ENCODE results near the gene SLC25A20.

SLC25A20 gene

DNA sequence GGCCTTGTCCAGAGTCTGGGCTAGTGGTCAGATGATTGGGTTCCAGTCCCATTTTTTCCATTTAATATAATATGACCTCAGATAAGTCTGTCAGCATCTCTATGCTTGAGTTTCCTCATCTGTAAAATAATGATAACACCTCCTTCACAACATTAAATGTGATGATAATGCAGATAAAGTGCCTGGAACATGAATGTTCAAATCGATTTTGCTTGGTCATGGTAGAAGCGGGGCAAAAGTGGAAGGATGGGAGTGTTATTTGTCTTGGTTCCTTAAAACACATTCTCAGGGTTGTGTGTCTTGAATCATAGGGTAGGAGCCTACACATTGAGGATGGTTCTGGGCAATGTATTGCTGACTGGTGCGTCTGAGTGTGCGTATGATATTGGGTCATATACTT lies 36.8 kb upstream of the SLC25A20 start:
- Histone ChIP-seq H3K36me3 (peaks cover 34% of the 10 kb centered on the region), H3K4me3 (ENCODE audit: low read depth in 1 of 2, low read length in 1 of 2) (no peak overlapping the region), H3K4me1 (ENCODE audit: control insufficient read depth in 1 of 2, insufficient read depth in 1 of 2, low read depth in 1 of 2, low read length in 1 of 2) (no peaks in the 10 kb centered on the region), H3K27ac (no peak overlapping the region), H3K27me3 (no peaks in the 10 kb centered on the region), H3K9me3 (no peaks in the 10 kb centered on the region)
- TF ChIP-seq, protein P1, sequence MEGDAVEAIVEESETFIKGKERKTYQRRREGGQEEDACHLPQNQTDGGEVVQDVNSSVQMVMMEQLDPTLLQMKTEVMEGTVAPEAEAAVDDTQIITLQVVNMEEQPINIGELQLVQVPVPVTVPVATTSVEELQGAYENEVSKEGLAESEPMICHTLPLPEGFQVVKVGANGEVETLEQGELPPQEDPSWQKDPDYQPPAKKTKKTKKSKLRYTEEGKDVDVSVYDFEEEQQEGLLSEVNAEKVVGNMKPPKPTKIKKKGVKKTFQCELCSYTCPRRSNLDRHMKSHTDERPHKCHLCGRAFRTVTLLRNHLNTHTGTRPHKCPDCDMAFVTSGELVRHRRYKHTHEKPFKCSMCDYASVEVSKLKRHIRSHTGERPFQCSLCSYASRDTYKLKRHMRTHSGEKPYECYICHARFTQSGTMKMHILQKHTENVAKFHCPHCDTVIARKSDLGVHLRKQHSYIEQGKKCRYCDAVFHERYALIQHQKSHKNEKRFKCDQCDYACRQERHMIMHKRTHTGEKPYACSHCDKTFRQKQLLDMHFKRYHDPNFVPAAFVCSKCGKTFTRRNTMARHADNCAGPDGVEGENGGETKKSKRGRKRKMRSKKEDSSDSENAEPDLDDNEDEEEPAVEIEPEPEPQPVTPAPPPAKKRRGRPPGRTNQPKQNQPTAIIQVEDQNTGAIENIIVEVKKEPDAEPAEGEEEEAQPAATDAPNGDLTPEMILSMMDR (IDR thresholded peaks at IDR 0.05), result no peak

DNA sequence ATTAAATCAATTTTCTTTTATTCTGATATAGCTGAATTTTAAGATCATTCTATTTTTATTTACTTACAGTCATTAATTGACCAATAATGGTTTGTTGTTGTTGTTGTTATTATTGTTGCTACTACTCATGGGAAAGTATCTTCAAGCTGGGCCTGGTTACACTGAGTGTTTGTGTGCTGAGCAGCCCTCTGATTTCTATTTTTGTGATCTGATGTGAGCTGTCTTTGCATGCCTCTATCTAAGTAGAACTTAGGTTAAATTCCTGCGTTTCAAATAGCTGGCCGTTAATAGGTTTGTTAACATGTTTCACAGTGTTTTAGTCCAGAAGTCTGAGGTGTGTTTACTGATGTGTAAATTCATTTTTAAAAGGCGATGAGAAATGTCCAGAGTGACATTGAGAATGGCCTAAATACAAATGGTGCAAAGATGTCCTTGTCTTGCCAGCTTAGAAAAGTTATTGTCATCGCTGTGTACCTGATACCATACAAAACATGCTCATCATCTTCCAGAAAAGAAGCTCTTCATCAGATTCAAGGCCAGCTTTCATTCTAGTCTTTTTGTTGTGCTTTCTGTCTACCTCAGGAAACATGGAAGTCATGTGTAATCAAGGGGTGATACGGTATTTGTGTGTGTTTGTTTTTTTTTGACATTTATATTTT lies 35.8 kb upstream of the SLC25A20 start:
- Histone ChIP-seq H3K4me3 (ENCODE audit: low read depth in 1 of 2, low read length in 1 of 2) (no peak overlapping the region), H3K9me3 (no peaks in the 10 kb centered on the region), H3K36me3 (peaks cover 37% of the 10 kb centered on the region), H3K27me3 (no peaks in the 10 kb centered on the region), H3K27ac (no peak overlapping the region), H3K4me1 (ENCODE audit: control insufficient read depth in 1 of 2, insufficient read depth in 1 of 2, low read depth in 1 of 2, low read length in 1 of 2) (no peaks in the 10 kb centered on the region)
- TF ChIP-seq, protein P1 (IDR thresholded peaks at IDR 0.05), result no peak

DNA sequence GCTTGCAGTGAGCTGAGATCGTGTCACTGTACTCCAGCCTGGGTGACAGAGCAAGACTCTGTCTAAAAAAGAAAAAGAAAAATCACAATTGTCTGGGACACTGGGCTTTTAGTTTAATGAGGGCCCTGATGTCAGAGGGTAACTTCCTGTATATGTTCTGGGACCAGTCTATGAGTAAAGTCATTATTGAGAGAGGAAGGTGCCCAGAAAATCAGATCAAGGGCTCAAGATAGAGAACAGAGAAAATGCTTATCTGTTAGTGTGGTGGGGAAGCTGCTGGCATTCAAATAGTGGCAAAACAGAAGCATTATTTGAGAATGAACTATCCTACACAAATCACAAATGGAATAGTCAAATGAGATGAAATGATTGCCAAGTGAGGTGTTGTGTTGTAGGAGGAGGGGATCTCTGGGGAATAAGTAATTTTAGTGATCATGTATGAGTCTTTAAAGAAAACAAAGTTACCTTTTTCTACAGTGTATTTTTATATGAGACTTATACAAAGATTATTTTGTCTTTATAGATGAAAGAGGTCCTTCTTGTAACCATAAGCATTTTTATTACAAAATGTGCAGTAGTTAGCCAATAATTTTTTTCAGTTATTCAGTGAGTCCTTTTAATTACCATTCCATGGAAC lies 33.4 kb upstream of the SLC25A20 start:
- TF ChIP-seq, protein P1 (IDR thresholded peaks at IDR 0.05), result no peak
- no peaks in the 10 kb centered on the region for H3K9me3 ChIP-seq
- no peaks in the 10 kb centered on the region for H3K27me3 ChIP-seq
- H3K4me3 ChIP-seq (ENCODE audit: low read depth in 1 of 2, low read length in 1 of 2), result no peak overlapping the region
- no peak overlapping the region for H3K27ac ChIP-seq
- peaks cover 10 to 13% of the 10 kb centered on the region in 2 experiments for H3K4me1 ChIP-seq (ENCODE audit: control insufficient read depth in 1 of 2, insufficient read depth in 1 of 2, low read depth in 1 of 2, low read length in 1 of 2)
- peaks cover 42% of the 10 kb centered on the region for H3K36me3 ChIP-seq

DNA sequence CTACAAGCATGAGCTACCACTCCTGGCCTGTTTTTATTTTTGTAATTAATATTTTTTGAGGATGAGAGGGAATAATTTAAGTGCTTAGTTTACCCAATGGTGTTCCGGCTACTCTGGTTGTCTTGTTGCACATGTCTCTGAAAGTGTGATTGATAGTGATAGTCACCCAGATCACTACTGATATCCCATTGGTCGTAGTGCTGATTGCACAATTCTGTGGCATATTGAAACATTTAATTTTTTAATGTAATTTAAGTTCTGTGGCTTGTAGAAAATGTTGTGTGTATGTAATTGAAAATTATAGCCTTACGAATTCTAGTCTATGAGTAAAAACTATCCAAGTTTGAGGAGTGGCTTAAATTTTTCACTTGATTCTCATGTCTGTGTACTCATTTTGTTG lies 31.9 kb upstream of the SLC25A20 start:
- H3K36me3 ChIP-seq, result peaks cover 40% of the 10 kb centered on the region

DNA sequence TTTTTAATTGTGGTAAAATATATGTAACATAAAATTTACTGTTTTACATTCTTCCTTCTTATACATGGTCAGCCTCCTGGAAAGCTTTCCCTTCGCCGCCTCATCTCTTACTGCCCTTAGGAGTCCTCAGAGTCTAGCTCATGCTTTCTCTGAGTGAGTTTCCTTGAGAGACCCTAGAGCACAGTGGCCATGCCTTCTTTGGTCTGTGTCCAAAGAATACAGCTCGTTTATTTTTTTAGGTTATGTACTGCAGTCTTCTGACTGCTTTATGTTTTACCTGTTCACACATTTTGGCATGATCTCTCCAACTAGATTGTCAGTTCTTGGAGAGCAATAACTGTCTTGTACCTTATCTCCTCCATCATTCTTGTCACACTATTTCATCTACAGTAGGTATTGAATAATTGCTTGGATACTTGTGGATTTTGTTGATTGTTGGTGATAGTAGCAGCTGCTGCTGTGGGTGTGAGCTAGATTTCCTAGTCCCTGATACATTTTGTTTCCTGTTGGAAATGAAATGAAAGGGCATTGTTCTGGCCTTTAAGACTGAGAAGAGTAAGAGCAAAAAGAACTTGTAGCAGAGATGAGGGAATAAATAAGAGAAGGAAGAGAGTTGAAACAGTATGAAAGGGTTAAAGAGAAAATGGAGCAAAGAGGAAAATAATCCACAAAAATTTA lies 30.8 kb upstream of the SLC25A20 start:
- Histone ChIP-seq H3K27me3 (no peaks in the 10 kb centered on the region), H3K36me3 (peaks cover 35% of the 10 kb centered on the region), H3K9me3 (no peaks in the 10 kb centered on the region), H3K4me1 (ENCODE audit: control insufficient read depth in 1 of 2, insufficient read depth in 1 of 2, low read depth in 1 of 2, low read length in 1 of 2) (peaks cover 10 to 13% of the 10 kb centered on the region in 2 experiments), H3K4me3 (ENCODE audit: low read depth in 1 of 2, low read length in 1 of 2) (no peak overlapping the region), H3K27ac (no peak overlapping the region)
- TF ChIP-seq, protein P1 (IDR thresholded peaks at IDR 0.05), result no peak

More for the DNA sequence above, 31.9 kb upstream of the SLC25A20 start:
- no peak overlapping the region for H3K4me3 ChIP-seq (ENCODE audit: low read depth in 1 of 2, low read length in 1 of 2)
- no peaks in the 10 kb centered on the region for H3K27me3 ChIP-seq
- H3K27ac ChIP-seq, result no peak overlapping the region
- no peaks in the 10 kb centered on the region for H3K9me3 ChIP-seq
- TF ChIP-seq, protein P1 (IDR thresholded peaks at IDR 0.05), result no peak
- peaks cover 10 to 13% of the 10 kb centered on the region in 2 experiments for H3K4me1 ChIP-seq (ENCODE audit: control insufficient read depth in 1 of 2, insufficient read depth in 1 of 2, low read depth in 1 of 2, low read length in 1 of 2)
